Esophagus squamous epithelium (tissue), 5 donors: ENCODE data around the gene HOXC5. TPM values are rescaled to one million over a fixed set of nuclear protein-coding genes. Genes with fewer than 3 reads are reported as not detected.
A peak's percentile ranks its signal among the peaks of the same experiment; 100 is the strongest.

ENCODE experiments used
- DNase-seq: peaks from one replicate; lab custom pipeline; 2025; lab: John Stamatoyannopoulos, UW
- H3K27ac ChIP-seq, 4 donors: fragments of 200-600 bp; sonication (generic); one replicate each; pipeline ENCODE4 v1.5.1; 2016 to 2019; ENCODE audit warnings: mild to moderate bottlenecking in 1 of 4
- H3K27me3 ChIP-seq, 4 donors: fragments of 200-600 bp; sonication (generic); 1 replicate in 3 of 4; 2 replicates in 1 of 4; pipeline versions ENCODE4 v1.5.1 to v1.6.0; 2017 to 2021; ENCODE audit warnings: antibody characterized with exemption in 1 of 4
- H3K36me3 ChIP-seq, 3 donors: fragments of 200-600 bp; sonication (generic); one replicate each; pipeline ENCODE4 v1.5.1; 2016 to 2019
- H3K4me1 ChIP-seq, 3 donors: fragments of 200-600 bp; sonication (generic); one replicate each; pipeline ENCODE4 v1.5.1; 2017 to 2019
- H3K4me3 ChIP-seq, 4 donors: fragments of 200-600 bp; sonication (generic); 1 replicate in 3 of 4; 2 replicates in 1 of 4; pipeline ENCODE4 v1.5.1; 2016 to 2019; ENCODE audit warnings: mild to moderate bottlenecking in 2 of 4, moderate library complexity in 1 of 4
- H3K9me3 ChIP-seq, 3 donors: fragments of 200-600 bp; sonication (generic); one replicate each; pipeline ENCODE4 v1.5.1; 2016 to 2019
- CTCF ChIP-seq, 6 experiments: fragments of 450-650 bp in 4 of 6; fragments of 200-600 bp in 2 of 6; sonication (generic) in 2 of 6; IDR thresholded peaks; one replicate each; pipeline ENCODE4 v1.5.1; 2016 to 2019; ENCODE audit warnings: antibody characterized with exemption in 6 of 6, mild to moderate bottlenecking in 4 of 6, moderate library complexity in 4 of 6
- POLR2A ChIP-seq, 4 donors: fragments of 450-650 bp; IDR thresholded peaks; one replicate each; pipeline ENCODE4 v1.6.1; 2017; ENCODE audit warnings: antibody characterized with exemption in 4 of 4, mild to moderate bottlenecking in 4 of 4, moderate library complexity in 3 of 4
- WGBS, 2 donors: methylation state at CpG; one replicate each; pipeline ENCODE4 v1.1.5; 2018; 5-methylcytosine and 5-hydroxymethylcytosine counted together
- intact Hi-C: fragments of 100-400 bp; cut with DNase I; formaldehyde crosslinking; loops from one replicate; pipeline ENCODE4 v1.15.0; 2022
- total RNA-seq, 4 donors: library from RNA; depleted of rRNA; stranded (reverse); fragments of >200 nt; gene quantifications; one replicate each; pipeline ENCODE4 v1.1.0, GENCODE V29; 2016
- donor health status: DM: yes; HTN: yes; CAD: no.

HOXC5 gene
- total RNA-seq, 4 donors from 2014 or later = 0.31 to 1.1 TPM; not detected in 2

DNA sequence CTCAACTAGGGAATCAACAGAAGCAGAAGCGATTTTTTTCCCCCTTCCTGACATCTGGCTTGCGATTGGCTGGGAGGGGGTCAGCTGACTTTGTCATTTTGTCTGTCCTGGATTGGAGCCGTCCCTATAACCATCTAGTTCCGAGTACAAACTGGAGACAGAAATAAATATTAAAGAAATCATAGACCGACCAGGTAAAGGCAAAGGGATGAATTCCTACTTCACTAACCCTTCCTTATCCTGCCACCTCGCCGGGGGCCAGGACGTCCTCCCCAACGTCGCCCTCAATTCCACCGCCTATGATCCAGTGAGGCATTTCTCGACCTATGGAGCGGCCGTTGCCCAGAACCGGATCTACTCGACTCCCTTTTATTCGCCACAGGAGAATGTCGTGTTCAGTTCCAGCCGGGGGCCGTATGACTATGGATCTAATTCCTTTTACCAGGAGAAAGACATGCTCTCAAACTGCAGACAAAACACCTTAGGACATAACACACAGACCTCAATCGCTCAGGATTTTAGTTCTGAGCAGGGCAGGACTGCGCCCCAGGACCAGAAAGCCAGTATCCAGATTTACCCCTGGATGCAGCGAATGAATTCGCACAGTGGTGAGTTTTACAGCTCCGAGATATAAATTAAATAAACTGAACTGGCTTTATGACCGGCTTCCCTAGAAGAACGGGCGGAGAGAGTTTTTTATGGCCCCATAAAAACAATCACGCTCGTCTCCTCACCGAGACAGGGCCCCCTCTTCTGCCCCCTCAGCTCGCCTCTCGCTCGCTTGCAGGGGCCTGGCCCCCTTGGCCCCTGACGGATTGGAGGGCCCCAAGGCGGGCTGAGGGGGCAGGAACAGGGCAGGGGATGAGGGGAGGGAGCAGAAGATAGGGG, 4.3 kb upstream of the HOXC5 start, which contains the start of gene HOXC6:
HOXC6 (plus strand) TSS at position 127 of the 888 bp plus-strand sequence; CDS start at position 209, 82 bp downstream.
- Histone ChIP-seq H3K4me3 (peak within 1 kb of the TSS; percentile 36 to 63 (median 48)), H3K4me1 (peaks cover 0 to 49% (median 5%) of the 10 kb centered on the region in 3 donors), H3K36me3 (no peaks in the 10 kb centered on the region), H3K27ac (peak within 1 kb of the TSS; percentile 25 to 59 (median 56)), H3K27me3 (peaks cover 0 to 100% (median 27%) of the 10 kb centered on the region in 4 donors), H3K9me3 (no peaks in the 10 kb centered on the region)
- TF ChIP-seq CTCF (IDR thresholded peaks at IDR 0.05) = no peak
- TF ChIP-seq POLR2A (IDR thresholded peaks at IDR 0.05) = no peak
- intact Hi-C loops = no loop called here
- no peak for DNase-seq
- WGBS, 2 donors = 2 to 6% methylated on average over 29 to 32 of the region's 36 CpGs

GRCh38 chr12:54029529-54030441, 3.1 kb upstream of the HOXC5 start:
- Histone ChIP-seq H3K4me1 (peaks cover 5 to 61% (median 16%) of the 10 kb centered on the region in 3 donors), H3K27ac (no peak overlapping the region), H3K36me3 (no peaks in the 10 kb centered on the region), H3K27me3 (peaks cover 0 to 100% (median 27%) of the 10 kb centered on the region in 4 donors), H3K4me3 (peak overlapping the region; percentile 36 to 63 (median 48)), H3K9me3 (no peaks in the 10 kb centered on the region)
- intact Hi-C loops = loop anchor here (5.0 kb wide), 1 partner anchor 163 kb away; no protein-coding TSS in a partner anchor
- WGBS, 2 donors = 33 to 39% methylated on average over 26 to 45 of the region's 53 CpGs
- TF ChIP-seq POLR2A (IDR thresholded peaks at IDR 0.05) = no peak
- TF ChIP-seq CTCF (IDR thresholded peaks at IDR 0.05) = no peak
- DNase-seq = no peak

DNA sequence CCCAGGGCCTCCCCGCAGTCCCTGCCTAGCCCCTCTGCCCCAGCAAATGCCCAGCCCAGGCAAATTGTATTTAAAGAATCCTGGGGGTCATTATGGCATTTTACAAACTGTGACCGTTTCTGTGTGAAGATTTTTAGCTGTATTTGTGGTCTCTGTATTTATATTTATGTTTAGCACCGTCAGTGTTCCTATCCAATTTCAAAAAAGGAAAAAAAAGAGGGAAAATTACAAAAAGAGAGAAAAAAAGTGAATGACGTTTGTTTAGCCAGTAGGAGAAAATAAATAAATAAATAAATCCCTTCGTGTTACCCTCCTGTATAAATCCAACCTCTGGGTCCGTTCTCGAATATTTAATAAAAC, 2.4 kb upstream of the HOXC5 start:
- Histone ChIP-seq H3K27me3 (peaks cover 0 to 100% (median 27%) of the 10 kb centered on the region in 4 donors), H3K4me1 (peaks cover 5 to 67% (median 16%) of the 10 kb centered on the region in 3 donors), H3K36me3 (no peaks in the 10 kb centered on the region), H3K4me3 (no peak overlapping the region), H3K27ac (no peak overlapping the region), H3K9me3 (no peaks in the 10 kb centered on the region)
- intact Hi-C loops = loop anchor here (5.0 kb wide), 1 partner anchor 162 kb away; no protein-coding TSS in a partner anchor
- DNase-seq = no peak
- 56 to 65% methylated on average over 6 to 7 of the region's 7 CpGs for WGBS, 2 donors
- TF ChIP-seq POLR2A (IDR thresholded peaks at IDR 0.05) = no peak
- TF ChIP-seq CTCF (IDR thresholded peaks at IDR 0.05) = no peak

- Histone ChIP-seq H3K9me3 (no peaks in the 10 kb centered on the region), H3K4me3 (peak overlapping the region in 3 of 4 donors; percentile 13 to 31 (median 29)), H3K27ac (no peak overlapping the region), H3K27me3 (peaks cover 0 to 99% (median 24%) of the 10 kb centered on the region in 4 donors), H3K4me1 (peaks cover 5 to 73% (median 16%) of the 10 kb centered on the region in 3 donors), H3K36me3 (no peaks in the 10 kb centered on the region)
- intact Hi-C loops = loop anchor here (5.0 kb wide), 1 partner anchor 161 kb away; no protein-coding TSS in a partner anchor
- 42 to 47% methylated on average over 26 to 29 of the region's 46 CpGs for WGBS, 2 donors
- TF ChIP-seq CTCF (IDR thresholded peaks at IDR 0.05) (no peak), POLR2A (IDR thresholded peaks at IDR 0.05) (no peak)
- DNase-seq = no peak
Observed at GRCh38 chr12:54030889-54031471, 1.9 kb upstream of the HOXC5 start.
